T follicular helper cell (primary cell): Measurements from ENCODE around the gene LMO3.

Experiments used
- DNase-seq: peaks from one replicate; pipeline ENCODE4 v3.0.0-alpha.2; 2020; ENCODE audit warnings: low read depth

LMO3 gene

GRCh38 chr12:16600525-16600924 is 5.4 kb downstream of the LMO3 start:
- no peak for DNase-seq

DNA sequence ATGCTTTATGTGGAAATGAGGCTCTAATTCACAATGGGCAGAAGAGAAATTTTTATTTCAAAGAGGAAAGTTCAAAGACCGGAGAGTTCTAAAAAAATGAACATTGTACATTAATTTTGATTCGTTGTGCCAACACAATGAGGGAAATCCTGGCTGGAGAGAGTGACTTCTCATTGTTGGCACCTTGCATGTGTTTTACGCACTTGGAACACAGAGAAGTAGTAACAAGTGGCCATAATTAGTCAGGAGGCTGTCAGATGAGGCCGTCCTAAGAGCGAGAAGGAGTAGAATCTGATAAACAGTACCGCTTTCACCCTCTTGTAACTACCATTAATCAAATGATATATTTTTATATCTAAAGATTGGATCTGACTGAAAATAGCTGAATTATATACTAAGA is 6.9 kb downstream of the LMO3 start:
- DNase-seq: no peak

GRCh38 chr12:16594797-16595196 is 11.2 kb downstream of the LMO3 start:
- no peak for DNase-seq

DNA sequence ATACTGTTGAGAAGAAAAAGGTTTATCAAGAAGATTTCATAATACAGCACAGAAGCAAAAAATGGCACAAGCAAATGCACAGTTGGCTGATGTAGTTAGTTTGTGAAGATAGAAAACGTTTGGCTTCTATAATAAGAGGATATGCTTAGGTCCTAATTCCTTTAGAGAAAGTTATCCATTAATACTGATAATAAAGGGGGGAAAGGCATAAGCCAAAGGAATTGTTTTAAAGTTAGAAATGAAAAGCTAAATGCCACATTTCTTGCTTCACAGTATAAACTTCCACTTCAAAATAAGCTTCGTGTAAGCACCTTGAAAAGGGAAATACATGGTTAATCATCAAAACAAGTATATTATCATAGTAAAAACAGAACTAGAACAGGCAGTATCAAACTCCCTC is 12.4 kb downstream of the LMO3 start:
- DNase-seq: no peak

DNA sequence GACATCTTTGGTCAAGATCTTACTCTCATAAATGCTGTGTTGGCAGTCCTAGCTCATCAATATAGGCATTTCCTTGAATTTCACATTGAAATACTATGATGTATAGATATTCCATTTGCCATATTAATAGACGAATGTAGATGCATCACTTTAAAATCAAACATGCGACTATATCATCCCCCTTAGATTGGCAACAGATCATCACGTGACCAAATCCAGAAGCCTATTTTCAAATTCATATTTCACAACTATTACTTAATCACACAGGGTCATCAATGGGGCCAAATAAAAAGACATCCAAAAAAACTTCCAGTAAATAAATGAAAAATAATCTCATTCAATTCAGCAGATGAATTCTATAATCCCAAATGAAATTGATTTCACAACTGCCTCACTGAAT is 15.3 kb downstream of the LMO3 start:
- DNase-seq: no peak

DNA sequence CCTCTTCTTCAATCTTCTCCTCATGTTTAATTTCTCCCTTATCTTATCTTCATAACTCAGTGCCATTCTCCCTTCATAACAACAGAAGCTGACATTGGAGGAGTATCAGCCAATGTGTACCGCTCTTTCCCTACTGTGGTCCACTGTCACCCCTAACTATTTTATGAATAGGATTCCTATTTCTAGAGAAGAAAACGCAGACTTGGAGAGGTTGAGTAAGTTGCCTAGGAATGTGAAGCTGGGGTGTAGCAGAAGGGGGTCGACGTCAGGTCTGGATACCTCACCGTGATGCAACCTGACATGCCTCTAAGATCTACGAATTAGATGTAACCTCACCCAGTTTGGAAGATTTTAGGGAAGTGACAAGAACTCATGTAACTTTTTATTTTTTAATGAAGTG is 17.1 kb downstream of the LMO3 start:
- no peak for DNase-seq

GRCh38 chr12:16587514-16587913 is 18.4 kb downstream of the LMO3 start:
- no peak for DNase-seq

GRCh38 chr12:16587110-16587453 is 18.9 kb downstream of the LMO3 start:
- DNase-seq: no peak

GRCh38 chr12:16586350-16587109 is 19.4 kb downstream of the LMO3 start:
- no peak for DNase-seq

DNA sequence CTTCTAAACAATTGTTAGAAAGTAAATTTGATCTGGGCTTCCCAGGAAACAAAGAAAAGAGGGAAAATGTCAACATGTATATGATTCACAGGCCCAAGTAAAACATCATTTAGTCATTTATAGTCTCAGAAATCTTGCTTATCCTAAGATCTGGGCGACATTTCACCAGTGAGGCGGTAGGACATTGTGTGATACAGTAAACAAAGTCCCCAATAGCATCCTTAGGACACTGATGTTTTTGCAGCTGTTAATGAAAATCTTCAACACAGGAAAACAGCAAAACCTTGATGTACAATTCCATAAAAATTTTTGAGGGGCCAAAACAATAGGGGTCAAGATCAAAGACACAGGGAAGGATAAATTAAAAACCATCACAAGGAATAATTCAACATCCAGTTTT is 20.2 kb downstream of the LMO3 start:
- DNase-seq: no peak

GRCh38 chr12:16583969-16584745 is 21.8 kb downstream of the LMO3 start:
- no peak for DNase-seq

DNA sequence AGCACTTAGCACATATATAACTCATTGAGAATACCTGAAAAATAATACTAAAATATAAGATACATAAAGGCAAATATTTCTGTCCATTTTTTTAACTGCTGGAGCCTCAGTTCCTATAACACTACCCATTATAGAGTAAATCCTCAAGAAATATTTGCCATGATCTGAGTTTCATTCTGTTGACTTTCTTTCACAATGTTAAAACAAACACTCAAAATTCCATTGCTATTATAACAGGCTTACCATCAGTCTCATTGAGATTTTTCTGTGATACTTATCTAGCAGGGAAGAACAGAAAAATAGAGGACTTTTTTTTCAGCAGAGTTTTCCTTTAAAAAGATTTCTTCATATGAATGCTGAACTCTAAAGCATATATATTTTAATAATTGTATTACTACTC is 24.5 kb downstream of the LMO3 start:
- no peak for DNase-seq

DNA sequence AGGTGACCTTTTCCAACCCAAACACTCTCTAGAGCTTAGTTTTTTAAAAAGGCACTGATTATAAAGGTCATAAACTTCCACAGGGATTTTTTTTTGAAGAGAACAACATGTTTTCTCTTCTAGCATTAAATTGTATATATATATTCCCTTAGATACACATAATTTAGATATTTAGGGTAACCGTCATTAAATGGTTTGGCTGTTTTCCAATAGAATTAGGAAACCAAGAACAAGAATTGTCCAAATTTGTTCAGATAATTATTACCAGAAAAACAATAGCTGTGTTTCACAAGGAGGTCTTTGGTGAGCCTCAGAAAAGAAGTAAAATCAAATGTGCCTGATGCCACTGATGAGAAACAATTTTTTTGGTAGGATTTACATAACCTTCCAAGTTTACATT is 26.9 kb downstream of the LMO3 start:
- DNase-seq: no peak

DNA sequence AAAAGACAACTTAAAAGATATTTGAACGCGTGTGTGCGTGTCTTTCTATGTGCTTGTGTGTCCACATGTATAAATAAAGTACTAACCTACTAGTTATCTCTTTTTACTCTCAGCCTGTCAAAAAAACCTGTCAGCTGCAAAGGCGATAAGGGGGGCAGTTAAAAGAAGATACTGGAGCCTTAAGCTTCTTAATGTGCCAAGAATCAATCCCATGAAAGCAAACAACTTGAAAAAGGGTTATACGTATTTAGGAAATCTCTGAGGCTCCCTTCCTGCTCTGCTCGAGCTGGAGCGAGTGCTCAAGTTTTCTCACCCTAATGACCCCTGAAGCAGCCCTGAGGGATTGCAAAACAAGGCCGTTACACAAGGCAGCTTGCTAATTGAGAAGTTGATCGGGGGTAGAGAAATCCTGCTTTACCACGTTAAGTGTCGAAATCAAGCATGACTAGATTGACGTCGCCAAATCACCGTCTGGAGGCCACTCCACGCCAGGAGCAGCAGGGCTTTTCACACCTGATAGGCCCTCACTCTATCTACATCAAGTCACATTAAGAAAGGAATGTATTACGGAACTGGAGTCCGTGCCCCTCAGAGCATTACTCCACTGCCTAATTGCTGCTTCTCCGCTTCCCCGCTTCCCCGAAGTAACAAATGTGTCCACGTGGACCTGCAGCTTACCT is 32.4 kb downstream of the LMO3 start:
- DNase-seq: no peak

DNA sequence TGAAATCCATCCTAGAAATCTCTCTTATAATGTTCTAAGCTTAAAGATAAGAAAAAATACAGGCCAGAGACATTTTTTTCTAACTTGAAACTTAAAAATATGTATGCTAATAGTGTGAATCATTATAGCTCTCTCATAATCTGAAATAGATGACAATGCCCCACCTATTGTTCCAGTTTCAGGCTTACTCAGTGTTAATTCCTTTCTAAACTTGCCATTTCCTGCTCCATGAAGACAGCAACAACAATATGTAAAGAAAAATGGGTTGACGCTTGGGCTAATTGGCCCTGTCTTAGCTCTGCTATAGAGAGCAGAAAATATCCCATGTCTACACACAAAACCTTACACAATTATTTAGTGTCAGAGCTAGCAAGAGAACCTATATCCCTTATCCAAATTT is 37.1 kb downstream of the LMO3 start:
- DNase-seq: no peak

DNA sequence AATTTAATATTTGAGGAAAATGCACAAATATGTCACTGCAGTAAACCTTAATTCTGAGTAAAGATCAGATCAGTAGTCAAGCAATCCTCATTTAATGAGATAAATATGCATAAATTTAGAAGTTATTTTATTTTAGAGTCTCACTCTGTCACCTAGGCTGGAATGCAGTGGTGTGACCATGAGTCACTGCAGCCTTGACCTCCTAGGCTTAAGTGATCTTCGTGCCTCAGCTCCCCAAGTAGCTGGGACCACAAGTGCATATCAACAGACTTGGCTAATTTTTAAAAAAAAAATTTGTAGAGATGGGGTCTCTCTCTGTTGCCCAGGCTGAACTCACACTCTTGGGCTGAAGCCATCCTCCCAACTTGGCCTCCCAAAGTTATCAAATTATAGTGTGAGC is 41.3 kb downstream of the LMO3 start:
- no peak for DNase-seq

DNA sequence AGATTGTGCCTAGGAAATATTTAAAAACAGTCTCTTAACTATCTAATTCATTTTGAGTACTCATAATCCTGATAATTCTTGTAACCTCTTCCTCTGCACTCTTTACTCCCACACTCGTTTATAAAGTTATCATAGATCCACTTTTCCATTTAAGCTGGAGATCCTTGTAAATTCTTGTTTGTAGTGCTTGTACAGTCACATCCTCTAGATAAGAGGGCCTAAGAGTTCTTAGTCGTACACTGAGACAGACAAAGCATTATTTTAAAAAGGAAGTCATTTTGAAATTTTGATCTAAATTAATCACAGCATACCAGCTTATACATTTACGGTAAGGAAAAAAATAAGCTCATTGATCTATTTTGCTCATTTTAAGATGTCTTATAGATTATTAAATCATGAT is 42.5 kb downstream of the LMO3 start:
- no peak for DNase-seq

DNA sequence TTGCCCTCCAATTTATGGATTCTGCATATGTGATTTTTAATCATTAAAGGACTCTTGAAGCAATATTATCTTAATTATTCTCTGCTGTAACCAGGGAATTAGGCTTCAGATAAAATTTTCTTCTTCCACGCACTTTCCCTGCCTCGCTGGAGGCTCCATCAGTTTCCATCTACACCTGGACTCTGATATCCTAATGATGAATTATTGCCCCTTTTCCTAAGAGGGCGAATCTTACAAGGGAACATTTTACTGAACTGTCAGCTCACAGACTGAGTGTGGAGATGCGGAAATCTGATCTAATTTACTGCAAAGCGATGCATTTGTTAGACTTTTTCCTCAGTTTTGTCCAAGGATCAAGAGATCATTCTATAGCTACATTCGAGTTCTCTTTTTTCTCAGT is 43.0 kb downstream of the LMO3 start:
- no peak for DNase-seq

DNA sequence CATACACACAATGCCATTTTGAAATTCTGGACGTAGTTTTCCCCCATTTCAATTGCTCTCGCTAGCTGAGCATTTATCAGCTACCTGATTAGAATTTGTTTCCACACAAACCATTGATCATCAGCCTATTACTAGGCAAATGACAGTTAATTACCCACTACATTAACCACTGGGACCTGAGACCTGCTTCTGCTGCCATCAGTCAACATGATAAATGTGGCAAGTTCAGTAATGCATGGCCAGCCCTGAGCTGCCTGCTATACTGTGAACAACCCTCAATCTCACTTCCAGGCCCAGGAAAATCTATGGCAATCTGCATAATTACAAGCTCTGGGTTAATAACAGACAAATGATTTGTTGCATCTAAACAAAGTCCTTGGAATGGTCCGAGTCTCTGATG is 43.5 kb downstream of the LMO3 start:
- no peak for DNase-seq

DNA sequence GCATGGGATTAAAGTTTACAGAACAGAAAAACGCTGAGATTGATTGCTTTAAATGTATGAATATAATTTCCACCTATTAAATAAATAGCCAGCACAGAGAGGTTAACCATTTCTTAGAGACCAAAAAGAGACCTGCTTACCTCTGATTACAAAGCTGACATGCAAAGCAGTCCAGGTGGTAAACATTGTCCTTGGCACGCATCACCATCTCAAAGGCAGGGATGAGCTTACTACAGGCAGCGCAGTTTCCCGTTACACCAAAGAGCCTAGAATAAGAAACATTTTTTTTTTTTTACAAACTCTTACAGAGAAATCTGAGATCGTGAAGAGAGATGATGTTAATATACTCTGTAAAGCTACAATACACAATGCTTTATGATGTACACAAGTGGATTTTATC is 45.7 kb downstream of the LMO3 start:
- DNase-seq: no peak

- DNase-seq: no peak
Observed at GRCh38 chr12:16555630-16556029, 50.3 kb downstream of the LMO3 start.

DNA sequence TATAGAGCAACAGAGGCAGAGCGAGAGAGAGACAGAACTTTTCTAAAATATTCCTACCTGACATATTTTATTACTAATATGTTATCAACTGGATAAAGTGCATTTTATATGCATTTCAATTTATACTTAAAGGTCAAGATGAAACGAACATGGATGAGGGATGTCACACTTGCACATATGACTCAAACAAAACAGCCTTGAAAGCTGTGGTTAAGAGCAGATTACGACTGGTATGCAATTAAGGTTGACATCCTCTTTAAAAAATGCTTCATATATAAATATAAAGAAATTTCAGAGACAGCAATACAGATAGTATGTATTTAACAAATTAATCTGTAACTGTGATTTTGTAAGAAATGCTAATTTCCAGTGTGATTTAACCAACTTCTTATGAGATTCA is 52.5 kb downstream of the LMO3 start:
- no peak for DNase-seq

GRCh38 chr12:16552301-16552700 is 53.7 kb downstream of the LMO3 start:
- DNase-seq: no peak
